Nephron (organoid): ENCODE data around the gene PTPRD.

Source experiments
- H3K27ac Mint-ChIP-seq, 3 experiments: 2 replicates each; pipeline ENCODE4 v1.8.0; 2020; ENCODE audit warnings: mixed read lengths in 3 of 3, mild to moderate bottlenecking in 2 of 3, moderate library complexity in 1 of 3
- H3K27me3 Mint-ChIP-seq: 2 replicates; pipeline ENCODE4 v1.8.0; 2021; ENCODE audit warnings: low read depth, mild to moderate bottlenecking, moderate library complexity, mixed read lengths
- H3K36me3 Mint-ChIP-seq: 2 replicates; pipeline ENCODE4 v1.8.0; 2020; ENCODE audit warnings: low read depth, mixed read lengths
- H3K4me1 Mint-ChIP-seq: 2 replicates; pipeline ENCODE4 v1.8.0; 2020; ENCODE audit warnings: mixed read lengths
- H3K4me3 Mint-ChIP-seq, 3 experiments: 2 replicates each; pipeline ENCODE4 v1.8.0; 2020; ENCODE audit warnings: mild to moderate bottlenecking in 3 of 3, mixed read lengths in 3 of 3, moderate library complexity in 2 of 3
- H3K9me3 Mint-ChIP-seq: 2 replicates; pipeline ENCODE4 v1.8.0; 2020; ENCODE audit warnings: mixed read lengths
- TF ChIP-seq, protein P1 (sequence below), 3 experiments: fragments of 200-600 bp; sonication (generic); IDR thresholded peaks; one replicate each; pipeline ENCODE4 v1.5.0; 2021; ENCODE audit warnings: antibody characterized with exemption in 3 of 3; ENCODE audit not compliant: unreplicated experiment in 3 of 3

PTPRD gene

DNA sequence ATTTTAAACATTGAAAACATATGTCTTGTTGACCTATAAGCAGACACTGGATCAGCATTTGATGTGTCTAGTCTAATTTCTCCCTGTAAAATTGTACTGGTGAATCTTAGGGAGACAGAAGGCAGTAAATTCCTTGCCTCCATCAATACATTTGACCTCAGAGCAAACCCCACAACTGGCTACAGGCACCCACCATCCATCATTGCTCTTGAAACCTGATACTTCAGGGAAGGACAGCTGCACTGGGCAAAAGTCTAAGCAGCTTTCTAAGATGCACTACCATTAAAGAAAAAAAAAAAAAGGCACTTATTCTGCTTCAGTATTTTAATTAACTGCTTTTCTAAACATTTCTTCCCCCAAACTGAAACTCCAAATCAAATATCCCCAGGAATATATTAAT, 1761.9 kb downstream of the PTPRD start:
- H3K27ac Mint-ChIP-seq: peak overlapping the region; percentile 68 to 82 (median 81)
- TF ChIP-seq, protein P1, sequence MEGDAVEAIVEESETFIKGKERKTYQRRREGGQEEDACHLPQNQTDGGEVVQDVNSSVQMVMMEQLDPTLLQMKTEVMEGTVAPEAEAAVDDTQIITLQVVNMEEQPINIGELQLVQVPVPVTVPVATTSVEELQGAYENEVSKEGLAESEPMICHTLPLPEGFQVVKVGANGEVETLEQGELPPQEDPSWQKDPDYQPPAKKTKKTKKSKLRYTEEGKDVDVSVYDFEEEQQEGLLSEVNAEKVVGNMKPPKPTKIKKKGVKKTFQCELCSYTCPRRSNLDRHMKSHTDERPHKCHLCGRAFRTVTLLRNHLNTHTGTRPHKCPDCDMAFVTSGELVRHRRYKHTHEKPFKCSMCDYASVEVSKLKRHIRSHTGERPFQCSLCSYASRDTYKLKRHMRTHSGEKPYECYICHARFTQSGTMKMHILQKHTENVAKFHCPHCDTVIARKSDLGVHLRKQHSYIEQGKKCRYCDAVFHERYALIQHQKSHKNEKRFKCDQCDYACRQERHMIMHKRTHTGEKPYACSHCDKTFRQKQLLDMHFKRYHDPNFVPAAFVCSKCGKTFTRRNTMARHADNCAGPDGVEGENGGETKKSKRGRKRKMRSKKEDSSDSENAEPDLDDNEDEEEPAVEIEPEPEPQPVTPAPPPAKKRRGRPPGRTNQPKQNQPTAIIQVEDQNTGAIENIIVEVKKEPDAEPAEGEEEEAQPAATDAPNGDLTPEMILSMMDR (IDR thresholded peaks at IDR 0.05; ENCODE audit: unreplicated experiment in 3 of 3): no peak
- peaks cover 30% of the 10 kb centered on the region for H3K36me3 Mint-ChIP-seq
- H3K27me3 Mint-ChIP-seq: no peaks in the 10 kb centered on the region
- peaks cover 73% of the 10 kb centered on the region for H3K4me1 Mint-ChIP-seq
- H3K4me3 Mint-ChIP-seq: peak overlapping the region; percentile 43 to 70 (median 62)
- peaks cover 2% of the 10 kb centered on the region for H3K9me3 Mint-ChIP-seq

GRCh38 chr9:8845808-8846207, 1767.0 kb downstream of the PTPRD start:
- H3K4me1 Mint-ChIP-seq: peaks cover 62% of the 10 kb centered on the region
- H3K27me3 Mint-ChIP-seq: no peaks in the 10 kb centered on the region
- H3K9me3 Mint-ChIP-seq: peaks cover 2% of the 10 kb centered on the region
- H3K27ac Mint-ChIP-seq: peak overlapping the region; percentile 43 to 83 (median 78)
- H3K4me3 Mint-ChIP-seq: peak overlapping the region in 1 of 3 experiments; percentile 24
- TF ChIP-seq, protein P1 (IDR thresholded peaks at IDR 0.05; ENCODE audit: unreplicated experiment in 3 of 3): no peak
- H3K36me3 Mint-ChIP-seq: peaks cover 55% of the 10 kb centered on the region

- H3K36me3 Mint-ChIP-seq: peaks cover 59% of the 10 kb centered on the region
- peak overlapping the region in 1 of 3 experiments; percentile 24 for H3K4me3 Mint-ChIP-seq
- no peaks in the 10 kb centered on the region for H3K27me3 Mint-ChIP-seq
- peaks cover 62% of the 10 kb centered on the region for H3K4me1 Mint-ChIP-seq
- TF ChIP-seq, protein P1 (IDR thresholded peaks at IDR 0.05; ENCODE audit: unreplicated experiment in 3 of 3): no peak
- peak overlapping the region; percentile 43 to 83 (median 78) for H3K27ac Mint-ChIP-seq
- peaks cover 2% of the 10 kb centered on the region for H3K9me3 Mint-ChIP-seq
Measured at GRCh38 chr9:8845376-8845775, 1767.4 kb downstream of the PTPRD start.

- Mint-ChIP-seq H3K4me3 (no peak overlapping the region), H3K27ac (no peak overlapping the region), H3K9me3 (peaks cover 2% of the 10 kb centered on the region), H3K4me1 (peaks cover 56% of the 10 kb centered on the region), H3K27me3 (no peaks in the 10 kb centered on the region), H3K36me3 (peaks cover 61% of the 10 kb centered on the region)
- TF ChIP-seq, protein P1 (IDR thresholded peaks at IDR 0.05; ENCODE audit: unreplicated experiment in 3 of 3): no peak
Measured at GRCh38 chr9:8844549-8844948, 1768.3 kb downstream of the PTPRD start.

DNA sequence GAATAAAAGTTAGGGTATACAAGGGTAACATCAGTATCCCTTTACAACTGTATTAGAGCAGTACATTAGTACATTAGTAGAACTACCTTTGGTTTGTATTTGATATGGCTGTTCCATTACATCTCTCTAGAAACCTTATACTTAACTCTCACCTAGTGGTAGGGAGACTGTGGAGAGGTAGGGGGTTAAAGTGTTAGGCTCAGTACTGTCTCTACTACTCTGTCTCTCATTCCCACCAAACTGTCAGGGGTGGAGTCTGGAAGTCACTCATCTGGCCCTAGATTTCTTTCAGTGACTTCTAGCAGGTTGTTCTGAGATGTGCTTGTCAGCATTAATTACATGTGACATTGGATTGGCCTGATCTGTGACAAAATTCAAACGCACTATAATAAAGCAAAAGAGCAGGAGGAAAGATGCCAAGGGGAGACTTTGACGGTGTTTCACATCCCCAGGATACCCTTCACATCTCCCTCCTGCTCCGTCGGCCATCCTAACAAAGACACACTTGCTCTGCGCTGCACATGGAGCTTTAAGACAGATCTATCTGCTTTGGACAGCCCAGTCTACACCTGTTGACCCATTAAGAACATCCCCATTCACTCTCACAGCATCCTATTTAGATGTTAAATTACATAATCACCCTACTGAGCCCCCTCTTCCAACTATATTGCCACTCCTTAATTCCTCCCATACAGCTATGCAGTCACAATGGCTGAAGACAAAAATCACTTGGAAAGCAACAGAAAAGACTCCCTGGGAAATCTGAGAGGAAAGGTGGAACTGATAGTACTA, 1770.2 kb downstream of the PTPRD start:
- Mint-ChIP-seq H3K9me3 (peaks cover 4% of the 10 kb centered on the region), H3K36me3 (peaks cover 62% of the 10 kb centered on the region), H3K27me3 (no peaks in the 10 kb centered on the region), H3K4me3 (peak overlapping the region in 1 of 3 experiments; percentile 7), H3K4me1 (peaks cover 50% of the 10 kb centered on the region), H3K27ac (peak overlapping the region; percentile 40 to 58 (median 52))
- TF ChIP-seq, protein P1 (IDR thresholded peaks at IDR 0.05; ENCODE audit: unreplicated experiment in 3 of 3): no peak

DNA sequence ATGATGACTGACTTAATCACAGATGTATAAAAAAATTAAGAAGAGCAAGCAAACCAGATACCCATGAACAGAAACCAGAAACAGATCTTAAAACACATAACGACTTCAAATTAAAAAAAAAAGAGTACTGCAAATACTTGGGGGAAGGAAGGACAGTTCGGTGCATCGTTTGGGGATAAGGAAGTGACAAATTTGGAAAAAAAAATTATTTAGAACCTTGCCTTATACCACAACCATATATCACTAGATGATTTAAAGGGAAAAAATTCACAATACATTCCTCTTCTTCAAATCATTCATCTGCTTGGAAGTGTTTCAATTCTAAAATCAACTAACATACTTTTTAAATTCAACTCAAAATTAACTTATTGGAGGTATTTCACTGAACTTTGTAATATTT, 1774.7 kb downstream of the PTPRD start:
- H3K4me3 Mint-ChIP-seq: no peak overlapping the region
- H3K27ac Mint-ChIP-seq: peak overlapping the region in 2 of 3 experiments; percentile 14 to 25
- H3K27me3 Mint-ChIP-seq: no peaks in the 10 kb centered on the region
- peaks cover 56% of the 10 kb centered on the region for H3K36me3 Mint-ChIP-seq
- H3K4me1 Mint-ChIP-seq: peaks cover 33% of the 10 kb centered on the region
- H3K9me3 Mint-ChIP-seq: peaks cover 4% of the 10 kb centered on the region
- TF ChIP-seq, protein P1 (IDR thresholded peaks at IDR 0.05; ENCODE audit: unreplicated experiment in 3 of 3): no peak
